SK-N-SH (cell line): Measurements from ENCODE around the gene ACACB. TPM values are rescaled to one million over a fixed set of nuclear protein-coding genes. Genes with fewer than 3 reads are reported as not detected.

Source experiments
- CTCF ChIA-PET: fragments of 300-600, 350-600 bp; formaldehyde crosslinking; extraction: SDS; loops from one replicate; lab custom pipeline; 2021; lab: Yijun Ruan, JAX
- POLR2A ChIA-PET: fragments of 350-600 bp; sonication (Branson Sonifier 250); formaldehyde crosslinking; extraction: SDS; loops from one replicate; lab custom pipeline; 2020; ENCODE audit warnings: antibody characterized with exemption, inconsistent platforms; lab: Yijun Ruan, JAX
- DNase-seq: peaks from one replicate; pipeline ENCODE4 v3.0.0; 2012
- H2AFZ ChIP-seq: fragments of 200-600 bp; sonication (generic); 2 replicates; pipeline ENCODE4 v1.8.1; 2016; ENCODE audit warnings: antibody characterized with exemption, mild to moderate bottlenecking, low read depth
- H3F3A ChIP-seq: fragments of 200-600 bp; sonication (generic); replicated peaks from 2 replicates; pipeline ENCODE3; 2016; ENCODE audit warnings: antibody characterized with exemption, mild to moderate bottlenecking; ENCODE audit not compliant: insufficient read depth
- H3K27ac ChIP-seq, 2 experiments: fragments of 200-500 bp in 1 of 2; fragments of 200-600 bp in 1 of 2; sonication (Bioruptor generic) in 1 of 2; sonication (generic), shearing (Covaris generic) in 1 of 2; 2 replicates each; pipeline versions ENCODE4 v1.5.1 to v1.6.1; 2014 to 2016; ENCODE audit warnings: low read depth in 2 of 2, inconsistent platforms in 1 of 2, low read length in 1 of 2, mild to moderate bottlenecking in 1 of 2, mixed read lengths in 1 of 2
- H3K27me3 ChIP-seq: fragments of 200-600 bp; sonication (generic), shearing (Covaris generic); 2 replicates; pipeline ENCODE4 v1.6.1; 2016; ENCODE audit warnings: mixed run types; ENCODE audit not compliant: insufficient read depth
- H3K36me3 ChIP-seq, 2 experiments: fragments of 200-500 bp in 1 of 2; fragments of 200-600 bp in 1 of 2; sonication (Bioruptor generic) in 1 of 2; sonication (generic) in 1 of 2; replicated peaks in 1 of 2; 2 replicates each; pipeline versions ENCODE3 to v1.5.1; 2014 to 2016; ENCODE audit warnings: low read length in 1 of 2, mild to moderate bottlenecking in 1 of 2; ENCODE audit not compliant: insufficient read depth in 2 of 2, control insufficient read depth in 1 of 2
- H3K4me1 ChIP-seq, 2 experiments: fragments of 200-500 bp in 1 of 2; fragments of 200-600 bp in 1 of 2; sonication (Bioruptor generic) in 1 of 2; sonication (generic), shearing (Covaris generic) in 1 of 2; 2 replicates each; pipeline versions ENCODE4 v1.5.1 to v1.6.1; 2014 to 2016; ENCODE audit warnings: low read depth in 1 of 2, low read length in 1 of 2, mixed run types in 1 of 2; ENCODE audit not compliant: insufficient read depth in 2 of 2, control insufficient read depth in 1 of 2
- H3K4me2 ChIP-seq: fragments of 200-600 bp; sonication (generic), shearing (Covaris generic); 2 replicates; pipeline ENCODE4 v1.6.1; 2017; ENCODE audit warnings: mixed run types
- H3K4me3 ChIP-seq, 2 experiments: fragments of 200-500 bp in 1 of 2; fragments of 200-600 bp in 1 of 2; sonication (Bioruptor generic) in 1 of 2; sonication (generic), shearing (Covaris generic) in 1 of 2; 2 replicates each; pipeline versions ENCODE4 v1.5.1 to v1.8.1; 2014 to 2016; ENCODE audit warnings: low read depth in 2 of 2, inconsistent platforms in 1 of 2, low read length in 1 of 2, mild to moderate bottlenecking in 1 of 2, mixed read lengths in 1 of 2, moderate library complexity in 1 of 2
- H3K79me2 ChIP-seq: fragments of 200-600 bp; sonication (generic); 2 replicates; pipeline ENCODE4 v1.8.1; 2017; ENCODE audit warnings: mild to moderate bottlenecking; ENCODE audit not compliant: insufficient read depth
- H3K9ac ChIP-seq: fragments of 200-600 bp; sonication (generic); 2 replicates; pipeline ENCODE4 v1.6.1; 2017; ENCODE audit warnings: mixed run types
- H3K9me2 ChIP-seq: fragments of 200-600 bp; sonication (generic); 2 replicates; pipeline ENCODE4 v1.6.1; 2017; ENCODE audit warnings: mixed run types
- H3K9me3 ChIP-seq: fragments of 200-600 bp; sonication (generic); 2 replicates; pipeline ENCODE4 v1.6.1; 2017; ENCODE audit warnings: mixed run types, mild to moderate bottlenecking, moderate library complexity
- H4K20me1 ChIP-seq: fragments of 200-600 bp; sonication (generic); 2 replicates; pipeline ENCODE4 v1.6.1; 2017; ENCODE audit warnings: mild to moderate bottlenecking, mixed run types; ENCODE audit not compliant: insufficient read depth
- CTCF ChIP-seq: fragments of 200-600 bp; sonication (generic); IDR thresholded peaks from 2 replicates; pipeline ENCODE4 v1.6.1; 2017; ENCODE audit warnings: antibody characterized with exemption, mild to moderate bottlenecking, moderate library complexity
- EZH2phosphoT487 ChIP-seq: fragments of 200-600 bp; sonication (generic); IDR thresholded peaks from 2 replicates; pipeline ENCODE4 v1.6.1; 2017; ENCODE audit warnings: low read depth, mixed run types, mild to moderate bottlenecking, antibody characterized with exemption, moderate library complexity, borderline replicate concordance
- FOSL2 ChIP-seq: IDR thresholded peaks from 2 replicates; pipeline ENCODE4 v1.4.0; 2012; ENCODE audit warnings: low read depth, mild to moderate bottlenecking, moderate library complexity, borderline replicate concordance
- FOXJ3 ChIP-seq: sonication (generic); formaldehyde crosslinking; IDR thresholded peaks from 2 replicates; pipeline ENCODE4 v1.5.1; 2020; ENCODE audit warnings: mild to moderate bottlenecking, missing genetic modification reagents
- GABPA ChIP-seq: IDR thresholded peaks from 2 replicates; pipeline ENCODE4 v1.4.0; 2012; ENCODE audit warnings: low read depth, mild to moderate bottlenecking
- GATA2 ChIP-seq: sonication (generic); formaldehyde crosslinking; IDR thresholded peaks from 2 replicates; pipeline ENCODE4 v1.5.0; 2020; ENCODE audit warnings: mild to moderate bottlenecking, missing genetic modification reagents
- IRF3 ChIP-seq: fragments of 150-350 bp; IDR thresholded peaks from 2 replicates; pipeline ENCODE4 v1.6.1; 2016; ENCODE audit warnings: mild to moderate bottlenecking, low read depth, low read length
- MEF2A ChIP-seq: IDR thresholded peaks from 2 replicates; pipeline ENCODE4 v1.4.0; 2012; ENCODE audit warnings: low read depth, borderline replicate concordance
- MXI1 ChIP-seq: IDR thresholded peaks from 2 replicates; pipeline ENCODE4 v1.6.1; 2012; ENCODE audit warnings: mild to moderate bottlenecking, low read depth, low read length, improper control_type of control experiment
- PBX3 ChIP-seq: IDR thresholded peaks from 2 replicates; pipeline ENCODE4; 2012
- POLR2AphosphoS5 ChIP-seq: IDR thresholded peaks from 2 replicates; pipeline ENCODE4 v1.6.1; 2012; ENCODE audit warnings: low read depth, low read length
- RAD21 ChIP-seq: IDR thresholded peaks from 2 replicates; pipeline ENCODE4 v1.6.1; 2012; ENCODE audit warnings: mild to moderate bottlenecking, low read length
- RCOR1 ChIP-seq: fragments of 150-350 bp; IDR thresholded peaks from 2 replicates; pipeline ENCODE4 v1.6.1; 2017; ENCODE audit warnings: antibody characterized with exemption, low read length
- REST ChIP-seq: IDR thresholded peaks from 2 replicates; pipeline ENCODE4 v1.6.1; 2012; ENCODE audit warnings: mild to moderate bottlenecking, low read depth, low read length, moderate library complexity
- SIN3A ChIP-seq: IDR thresholded peaks from 2 replicates; pipeline ENCODE4 v1.6.1; 2012; ENCODE audit warnings: low read depth, mild to moderate bottlenecking, low read length, moderate library complexity, borderline replicate concordance
- SMC3 ChIP-seq: IDR thresholded peaks from 2 replicates; pipeline ENCODE4 v1.6.1; 2012; ENCODE audit warnings: low read depth, low read length, improper control_type of control experiment
- TAF1 ChIP-seq: IDR thresholded peaks from 2 replicates; pipeline ENCODE4 v1.6.1; 2012; ENCODE audit warnings: low read depth, mild to moderate bottlenecking, low read length, moderate library complexity, borderline replicate concordance
- TCF12 ChIP-seq: IDR thresholded peaks from 2 replicates; pipeline ENCODE4 v1.4.0; 2012
- ZBTB33 ChIP-seq: IDR thresholded peaks from 2 replicates; pipeline ENCODE4 v1.4.0; 2012; ENCODE audit warnings: low read depth, borderline replicate concordance
- WGBS: methylation state at CpG from one replicate; pipeline ENCODE4 v1.1.6; 2017; ENCODE audit warnings: low lambda C conversion rate; 5-methylcytosine and 5-hydroxymethylcytosine counted together
- polyA plus RNA-seq, 3 experiments: library from polyadenylated mRNA; depleted of rRNA; stranded (reverse); fragments of >200 nt; gene quantifications; 2 replicates each; pipeline ENCODE4 v1.2.3, GENCODE V29; 2012

Gene ACACB
- polyA plus RNA-seq, 1 of the 3 experiments (the other 2 are of a cell fraction): 6.1 TPM

GRCh38 chr12:109084425-109084824, 32.0 kb upstream of the ACACB start:
- peaks cover 4% of the 10 kb centered on the region for H3F3A ChIP-seq
- no peaks in the 10 kb centered on the region for H3K9me3 ChIP-seq
- POLR2A ChIA-PET: no interaction called here
- no peak for DNase-seq
- H3K9ac ChIP-seq: no peak overlapping the region
- H3K27me3 ChIP-seq: no peaks in the 10 kb centered on the region
- H3K36me3 ChIP-seq: peaks cover 31 to 80% of the 10 kb centered on the region in 2 experiments
- no peak overlapping the region for H3K4me2 ChIP-seq
- H2AFZ ChIP-seq: no peak overlapping the region
- no peaks in the 10 kb centered on the region for H3K9me2 ChIP-seq
- TF ChIP-seq RAD21 (no peak), SIN3A (no peak), RCOR1 (no peak), IRF3 (no peak), POLR2AphosphoS5 (no peak), REST (no peak), SMC3 (no peak), MEF2A (no peak), ZBTB33 (no peak), MXI1 (no peak), TAF1 (no peak), FOXJ3 (CRISPR knock-in tag) (no peak), TCF12 (no peak), GATA2 (no peak), FOSL2 (no peak), PBX3 (no peak), EZH2phosphoT487 (no peak), CTCF (no peak), GABPA (no peak)
- 92% methylated on average over 2 of the region's 2 CpGs for WGBS
- CTCF ChIA-PET: interaction anchor here (4.3 kb wide), 1 partner anchor 9 kb away, joined by 20 read pairs; the partner anchor contains the start of gene ALKBH2
- H3K79me2 ChIP-seq: no peaks in the 10 kb centered on the region
- no peak overlapping the region for H3K4me3 ChIP-seq
- H3K4me1 ChIP-seq: no peaks in the 10 kb centered on the region
- H3K27ac ChIP-seq: no peak overlapping the region
- H4K20me1 ChIP-seq: no peaks in the 10 kb centered on the region
